OCI-LY3 (cell line): Measurements from ENCODE around the gene DDX28.
A peak's percentile ranks its signal among the peaks of the same experiment; 100 is the strongest.

ENCODE experiments used
- H2AFZ ChIP-seq: fragments of 200-600, 300-600 bp; shearing (Covaris generic); 2 replicates; pipeline ENCODE4 v1.6.0; 2014; ENCODE audit warnings: antibody characterized with exemption, low read depth, low read length
- H3K27ac ChIP-seq: fragments of 200-600, 300-600 bp; sonication (generic); 2 replicates; pipeline ENCODE4 v1.5.1; 2014; ENCODE audit warnings: mild to moderate bottlenecking, low read length, moderate library complexity, mixed read lengths
- H3K27me3 ChIP-seq: fragments of 200-600, 300-600 bp; sonication (generic); 2 replicates; pipeline ENCODE4 v1.6.1; 2014; ENCODE audit warnings: low read depth, low read length, mixed read lengths
- H3K36me3 ChIP-seq: fragments of 200-600, 300-600 bp; sonication (generic); replicated peaks from 2 replicates; pipeline ENCODE3; 2014; ENCODE audit warnings: low read depth, low read length, mixed read lengths
- H3K4me1 ChIP-seq: fragments of 300-600, 200-600 bp; sonication (generic); 2 replicates; pipeline ENCODE4 v1.6.1; 2014; ENCODE audit warnings: low read length, mixed read lengths
- H3K4me2 ChIP-seq: fragments of 200-600, 300-600 bp; sonication (generic); 2 replicates; pipeline ENCODE4 v1.6.1; 2014; ENCODE audit warnings: low read length, mixed read lengths
- H3K4me3 ChIP-seq: fragments of 300-600, 200-600 bp; sonication (generic); 2 replicates; pipeline ENCODE4 v1.5.1; 2014; ENCODE audit warnings: antibody characterized with exemption, mild to moderate bottlenecking, low read length, moderate library complexity
- H3K79me2 ChIP-seq: fragments of 300-600, 200-600 bp; shearing (Covaris generic); 2 replicates; pipeline ENCODE4 v1.6.1; 2014; ENCODE audit warnings: mild to moderate bottlenecking, low read length, mixed read lengths
- H3K9ac ChIP-seq: fragments of 300-600, 200-600 bp; shearing (Covaris generic); 2 replicates; pipeline ENCODE4 v1.6.0; 2014; ENCODE audit warnings: mild to moderate bottlenecking, low read length, moderate library complexity
- H3K9me3 ChIP-seq: fragments of 200-600, 300-600 bp; shearing (Covaris generic); 2 replicates; pipeline ENCODE4 v1.6.1; 2014; ENCODE audit warnings: low read length, mixed read lengths; ENCODE audit not compliant: insufficient read depth
- H4K20me1 ChIP-seq: fragments of 200-600, 300-600 bp; sonication (generic); 2 replicates; pipeline ENCODE4 v1.6.1; 2016; ENCODE audit warnings: low read length, mixed read lengths; ENCODE audit not compliant: insufficient read depth
- EZH2phosphoT487 ChIP-seq: fragments of 200-600 bp; shearing (Covaris generic); IDR thresholded peaks from 2 replicates; pipeline ENCODE4 v1.6.1; 2018; ENCODE audit warnings: antibody characterized with exemption, mixed run types, low read depth
- TF ChIP-seq, protein P1 (sequence below): fragments of 200-600, 300-600 bp; sonication (generic); IDR thresholded peaks from 2 replicates; pipeline ENCODE4 v1.5.1; 2014; ENCODE audit warnings: antibody characterized with exemption, low read length, low read depth

The DDX28 gene

GRCh38 chr16:68005786-68006286, 17.2 kb downstream of the DDX28 start:
- H2AFZ ChIP-seq = peak overlapping the region; percentile 62; the same call in 1 of the 2 replicates
- no peaks in the 10 kb centered on the region for H3K79me2 ChIP-seq
- no peak overlapping the region for H3K27ac ChIP-seq
- no peaks in the 10 kb centered on the region for H3K27me3 ChIP-seq
- no peaks in the 10 kb centered on the region for H3K9me3 ChIP-seq
- H4K20me1 ChIP-seq = no peaks in the 10 kb centered on the region
- H3K4me3 ChIP-seq = no peak overlapping the region
- TF ChIP-seq, protein P1, sequence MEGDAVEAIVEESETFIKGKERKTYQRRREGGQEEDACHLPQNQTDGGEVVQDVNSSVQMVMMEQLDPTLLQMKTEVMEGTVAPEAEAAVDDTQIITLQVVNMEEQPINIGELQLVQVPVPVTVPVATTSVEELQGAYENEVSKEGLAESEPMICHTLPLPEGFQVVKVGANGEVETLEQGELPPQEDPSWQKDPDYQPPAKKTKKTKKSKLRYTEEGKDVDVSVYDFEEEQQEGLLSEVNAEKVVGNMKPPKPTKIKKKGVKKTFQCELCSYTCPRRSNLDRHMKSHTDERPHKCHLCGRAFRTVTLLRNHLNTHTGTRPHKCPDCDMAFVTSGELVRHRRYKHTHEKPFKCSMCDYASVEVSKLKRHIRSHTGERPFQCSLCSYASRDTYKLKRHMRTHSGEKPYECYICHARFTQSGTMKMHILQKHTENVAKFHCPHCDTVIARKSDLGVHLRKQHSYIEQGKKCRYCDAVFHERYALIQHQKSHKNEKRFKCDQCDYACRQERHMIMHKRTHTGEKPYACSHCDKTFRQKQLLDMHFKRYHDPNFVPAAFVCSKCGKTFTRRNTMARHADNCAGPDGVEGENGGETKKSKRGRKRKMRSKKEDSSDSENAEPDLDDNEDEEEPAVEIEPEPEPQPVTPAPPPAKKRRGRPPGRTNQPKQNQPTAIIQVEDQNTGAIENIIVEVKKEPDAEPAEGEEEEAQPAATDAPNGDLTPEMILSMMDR = no peak
- TF ChIP-seq EZH2phosphoT487 = no peak
- H3K9ac ChIP-seq = no peak overlapping the region
- 0 out of 2 replicates have a peak, but pooled peaks cover 3% of the 10 kb centered on the region for H3K4me1 ChIP-seq
- no peak overlapping the region for H3K4me2 ChIP-seq
- no peaks in the 10 kb centered on the region for H3K36me3 ChIP-seq

DNA sequence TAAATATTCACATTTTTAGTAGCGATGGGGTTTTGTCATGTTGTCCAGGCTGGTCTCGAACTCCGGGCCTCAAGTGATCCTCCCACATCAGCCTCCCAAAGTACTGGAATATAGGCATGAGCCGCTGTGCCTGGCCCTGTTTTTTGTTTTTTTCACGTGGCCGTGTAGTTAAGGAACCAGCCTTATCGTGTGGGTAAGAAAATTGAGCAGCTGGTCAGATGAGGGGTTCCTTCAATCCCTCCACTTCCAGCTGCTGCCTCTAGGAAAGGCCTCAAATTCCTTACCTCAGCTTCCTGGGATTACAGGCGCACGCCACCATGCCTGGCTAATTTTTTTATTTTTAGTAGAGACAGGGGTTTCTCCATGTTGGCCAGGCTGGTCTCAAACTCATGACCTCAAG, 17.8 kb downstream of the DDX28 start:
- Histone ChIP-seq H3K9me3 (no peaks in the 10 kb centered on the region), H3K4me1 (peaks cover 7% of the 10 kb centered on the region), H3K27ac (no peak overlapping the region), H3K36me3 (no peaks in the 10 kb centered on the region), H3K4me3 (no peak overlapping the region), H3K27me3 (no peaks in the 10 kb centered on the region), H3K9ac (no peak overlapping the region), H4K20me1 (no peaks in the 10 kb centered on the region), H3K4me2 (no peak overlapping the region), H2AFZ (no peak overlapping the region), H3K79me2 (no peaks in the 10 kb centered on the region)
- no peak for TF ChIP-seq EZH2phosphoT487
- TF ChIP-seq, protein P1 = no peak

- Histone ChIP-seq H3K36me3 (no peaks in the 10 kb centered on the region), H3K4me3 (no peak overlapping the region), H4K20me1 (no peaks in the 10 kb centered on the region), H3K9ac (no peak overlapping the region), H2AFZ (no peak overlapping the region), H3K4me1 (peaks cover 13% of the 10 kb centered on the region), H3K79me2 (no peaks in the 10 kb centered on the region), H3K27me3 (no peaks in the 10 kb centered on the region), H3K27ac (no peak overlapping the region), H3K9me3 (no peaks in the 10 kb centered on the region), H3K4me2 (no peak overlapping the region)
- TF ChIP-seq EZH2phosphoT487 = no peak
- TF ChIP-seq, protein P1 = no peak
Measured at GRCh38 chr16:68003031-68003430, 20.0 kb downstream of the DDX28 start.

DNA sequence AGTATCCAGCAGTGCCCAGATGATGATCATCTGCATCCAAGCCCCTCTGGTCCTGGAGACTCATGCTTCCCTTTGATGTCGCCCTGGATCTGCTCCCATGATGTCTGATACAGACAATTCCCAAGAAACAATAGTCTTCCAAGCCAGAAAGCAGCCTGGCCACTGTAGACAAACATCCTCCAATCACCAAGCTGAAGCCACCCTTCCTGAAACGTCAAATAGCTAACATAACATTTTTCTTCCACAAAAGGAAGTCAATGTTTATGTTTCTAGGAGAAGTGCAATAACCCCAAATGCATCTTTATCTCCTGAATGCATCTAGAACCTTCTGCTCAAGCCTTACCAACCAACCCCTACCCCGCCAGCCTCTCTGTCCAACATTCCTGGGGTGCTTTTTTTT, 22.6 kb downstream of the DDX28 start:
- H3K27me3 ChIP-seq = no peaks in the 10 kb centered on the region
- no peak overlapping the region for H3K4me3 ChIP-seq
- no peaks in the 10 kb centered on the region for H3K36me3 ChIP-seq
- H3K27ac ChIP-seq = no peak overlapping the region
- no peak overlapping the region for H3K9ac ChIP-seq
- H3K9me3 ChIP-seq = no peaks in the 10 kb centered on the region
- H3K4me2 ChIP-seq = peak overlapping the region; percentile 37
- peak overlapping the region; percentile 68; the same call in 1 of the 2 replicates for H2AFZ ChIP-seq
- no peaks in the 10 kb centered on the region for H3K79me2 ChIP-seq
- H4K20me1 ChIP-seq = no peaks in the 10 kb centered on the region
- H3K4me1 ChIP-seq = peaks cover 17% of the 10 kb centered on the region
- TF ChIP-seq, protein P1 = no peak
- TF ChIP-seq EZH2phosphoT487 = no peak
